GM21786 (cell line): ENCODE results near the gene SH3PXD2A.

ENCODE experiments used
- ATAC-seq: cut with Tn5 transposase; IDR thresholded peaks from one replicate; pipeline ENCODE4 v1.9.1; 2021; ENCODE audit not compliant: unreplicated experiment

Gene SH3PXD2A, protein sequence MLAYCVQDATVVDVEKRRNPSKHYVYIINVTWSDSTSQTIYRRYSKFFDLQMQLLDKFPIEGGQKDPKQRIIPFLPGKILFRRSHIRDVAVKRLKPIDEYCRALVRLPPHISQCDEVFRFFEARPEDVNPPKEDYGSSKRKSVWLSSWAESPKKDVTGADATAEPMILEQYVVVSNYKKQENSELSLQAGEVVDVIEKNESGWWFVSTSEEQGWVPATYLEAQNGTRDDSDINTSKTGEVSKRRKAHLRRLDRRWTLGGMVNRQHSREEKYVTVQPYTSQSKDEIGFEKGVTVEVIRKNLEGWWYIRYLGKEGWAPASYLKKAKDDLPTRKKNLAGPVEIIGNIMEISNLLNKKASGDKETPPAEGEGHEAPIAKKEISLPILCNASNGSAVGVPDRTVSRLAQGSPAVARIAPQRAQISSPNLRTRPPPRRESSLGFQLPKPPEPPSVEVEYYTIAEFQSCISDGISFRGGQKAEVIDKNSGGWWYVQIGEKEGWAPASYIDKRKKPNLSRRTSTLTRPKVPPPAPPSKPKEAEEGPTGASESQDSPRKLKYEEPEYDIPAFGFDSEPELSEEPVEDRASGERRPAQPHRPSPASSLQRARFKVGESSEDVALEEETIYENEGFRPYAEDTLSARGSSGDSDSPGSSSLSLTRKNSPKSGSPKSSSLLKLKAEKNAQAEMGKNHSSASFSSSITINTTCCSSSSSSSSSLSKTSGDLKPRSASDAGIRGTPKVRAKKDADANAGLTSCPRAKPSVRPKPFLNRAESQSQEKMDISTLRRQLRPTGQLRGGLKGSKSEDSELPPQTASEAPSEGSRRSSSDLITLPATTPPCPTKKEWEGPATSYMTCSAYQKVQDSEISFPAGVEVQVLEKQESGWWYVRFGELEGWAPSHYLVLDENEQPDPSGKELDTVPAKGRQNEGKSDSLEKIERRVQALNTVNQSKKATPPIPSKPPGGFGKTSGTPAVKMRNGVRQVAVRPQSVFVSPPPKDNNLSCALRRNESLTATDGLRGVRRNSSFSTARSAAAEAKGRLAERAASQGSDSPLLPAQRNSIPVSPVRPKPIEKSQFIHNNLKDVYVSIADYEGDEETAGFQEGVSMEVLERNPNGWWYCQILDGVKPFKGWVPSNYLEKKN

DNA sequence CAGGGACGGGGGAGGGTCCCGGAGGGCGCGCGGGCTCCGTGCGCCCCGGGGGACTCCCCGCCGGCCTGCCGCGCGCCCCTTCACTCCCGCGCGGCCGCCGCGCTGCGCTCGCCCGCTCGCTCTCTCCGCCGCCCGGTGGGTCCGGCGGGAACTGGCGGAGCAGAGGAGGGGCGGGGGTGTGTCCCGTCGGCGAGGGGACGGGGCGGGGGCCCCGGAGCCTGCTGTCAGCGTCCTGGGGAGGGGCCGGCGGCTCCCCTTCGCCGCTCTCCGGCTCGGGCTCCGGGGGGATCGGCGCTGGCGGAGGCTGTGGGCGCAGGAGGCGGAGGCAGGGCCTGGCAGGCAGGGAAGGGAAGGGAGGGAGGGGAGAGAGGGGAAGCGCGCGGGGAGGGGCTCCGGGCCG lies at the start of gene SH3PXD2A:
Gene SH3PXD2A, minus strand, starts transcription at position 153 of the 400 bp plus-strand sequence. CDS start 310 bp downstream, outside the sequence.
- no peak for ATAC-seq

DNA sequence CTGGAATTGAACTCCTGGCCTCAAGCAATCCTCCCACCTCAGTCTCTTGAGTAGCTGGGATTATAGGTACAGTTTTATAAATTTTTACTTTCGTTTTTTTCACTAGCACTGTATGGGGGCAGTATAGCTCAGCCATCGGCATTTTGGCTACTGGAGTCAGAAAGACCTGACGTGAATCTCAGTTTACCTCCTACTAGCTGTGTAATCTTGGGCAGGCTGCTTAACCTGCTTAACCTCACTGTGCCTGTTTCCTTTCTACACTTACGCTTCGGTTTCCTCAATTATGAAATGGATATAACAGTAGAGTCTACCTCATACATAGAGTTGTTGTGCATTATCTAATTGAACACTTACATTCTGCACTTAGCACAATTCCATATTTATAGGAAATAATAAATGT lies 45.9 kb upstream of the SH3PXD2A start:
- no peak for ATAC-seq

DNA sequence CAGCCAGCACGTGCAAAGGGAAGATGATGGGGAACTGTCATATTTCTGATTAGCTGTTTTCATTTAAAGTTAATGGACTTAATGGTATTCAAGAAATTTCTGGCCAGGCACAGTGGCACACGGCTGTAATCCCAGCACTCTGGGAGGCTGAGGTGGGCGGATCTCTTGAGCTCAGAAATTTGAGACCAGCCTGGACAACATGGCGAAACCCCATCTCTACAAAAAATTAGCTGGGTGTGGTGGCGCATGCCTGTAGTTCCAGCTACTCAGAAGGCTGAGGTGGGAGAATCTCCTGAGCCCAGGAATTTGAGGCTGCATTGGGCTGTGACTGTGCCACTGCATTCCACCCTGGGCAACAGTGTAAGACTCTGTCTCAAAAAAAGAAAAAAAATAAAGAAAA lies 43.9 kb upstream of the SH3PXD2A start:
- no peak for ATAC-seq

DNA sequence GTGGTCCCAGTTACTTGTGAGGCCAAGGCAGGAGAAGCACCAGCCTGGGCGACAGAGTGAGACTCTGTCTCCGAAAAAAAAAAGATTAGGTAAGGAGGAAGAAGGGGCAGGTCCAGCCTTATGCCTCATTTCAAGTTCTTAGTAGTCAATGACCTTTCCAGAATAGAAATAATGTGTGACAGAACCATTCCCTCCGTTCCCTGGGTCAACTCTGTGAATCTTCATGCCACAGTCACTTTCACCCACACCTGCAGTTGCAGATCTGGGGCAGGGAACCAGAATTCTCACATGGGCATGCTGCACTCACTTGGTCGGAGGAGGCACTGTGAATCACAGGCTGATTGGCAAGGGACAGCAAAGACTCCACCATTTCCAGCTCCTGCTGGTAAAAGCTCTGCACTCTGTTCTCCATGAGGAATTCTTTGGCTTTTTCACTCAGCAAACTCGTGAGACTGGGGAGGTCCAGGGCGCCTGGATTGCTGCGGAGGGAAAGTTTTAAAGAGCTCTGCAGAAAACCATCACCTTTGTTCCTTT lies 41.9 kb upstream of the SH3PXD2A start:
- no peak for ATAC-seq

DNA sequence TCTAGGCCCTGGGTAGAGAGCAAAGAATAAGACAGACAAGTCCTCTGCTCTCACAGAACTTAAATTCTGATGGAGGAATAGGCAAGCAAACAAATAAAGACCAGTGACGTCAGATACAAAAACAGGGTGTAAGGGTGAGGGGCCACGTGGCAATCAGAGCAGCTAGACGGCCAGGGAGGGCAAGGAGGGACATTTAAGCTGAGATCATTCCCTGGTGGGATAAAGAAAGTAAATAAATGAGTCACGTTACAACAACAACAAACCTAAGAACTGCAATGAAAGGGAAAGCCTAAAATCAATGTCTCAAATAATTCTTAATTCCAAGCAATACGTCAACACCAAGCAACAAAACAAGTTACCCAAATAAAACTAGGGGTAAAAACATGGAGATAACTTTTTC lies 40.8 kb upstream of the SH3PXD2A start:
- ATAC-seq: no peak

DNA sequence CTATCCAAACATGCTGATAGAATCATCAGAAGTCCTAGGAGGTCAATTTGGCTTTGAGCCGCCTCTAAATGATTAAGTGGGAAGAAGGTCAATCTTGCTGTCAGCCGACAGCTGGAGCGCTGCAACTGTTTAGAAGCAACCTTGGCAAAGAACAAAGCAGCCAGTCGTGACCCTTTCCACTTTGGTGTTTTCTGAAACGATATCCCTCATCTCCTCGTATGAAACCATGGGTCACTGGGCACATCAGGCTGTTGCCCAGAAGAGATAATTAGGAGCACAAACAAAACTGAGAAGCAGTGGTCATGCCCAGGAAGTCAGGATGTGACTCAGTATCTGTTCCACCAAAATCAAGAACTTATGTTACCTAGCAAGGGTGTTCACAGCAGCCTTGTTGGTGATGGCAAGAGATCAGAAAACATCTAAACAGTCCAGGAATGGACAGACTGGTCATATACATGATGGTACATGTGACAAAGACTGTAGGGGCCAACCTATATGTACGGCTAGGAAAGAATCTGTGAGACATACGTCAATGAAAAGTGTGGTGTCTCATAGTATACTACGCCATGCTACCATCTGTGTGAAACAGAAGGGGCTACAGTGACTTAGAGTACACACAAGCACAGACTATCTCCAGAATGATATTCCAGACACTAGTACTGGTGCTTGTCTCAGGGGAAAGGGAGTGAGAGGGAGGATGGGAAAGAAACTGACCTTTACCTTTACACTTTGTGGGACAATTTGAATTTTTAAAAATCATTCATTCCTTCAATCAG lies 40.2 kb upstream of the SH3PXD2A start:
- ATAC-seq: no peak

DNA sequence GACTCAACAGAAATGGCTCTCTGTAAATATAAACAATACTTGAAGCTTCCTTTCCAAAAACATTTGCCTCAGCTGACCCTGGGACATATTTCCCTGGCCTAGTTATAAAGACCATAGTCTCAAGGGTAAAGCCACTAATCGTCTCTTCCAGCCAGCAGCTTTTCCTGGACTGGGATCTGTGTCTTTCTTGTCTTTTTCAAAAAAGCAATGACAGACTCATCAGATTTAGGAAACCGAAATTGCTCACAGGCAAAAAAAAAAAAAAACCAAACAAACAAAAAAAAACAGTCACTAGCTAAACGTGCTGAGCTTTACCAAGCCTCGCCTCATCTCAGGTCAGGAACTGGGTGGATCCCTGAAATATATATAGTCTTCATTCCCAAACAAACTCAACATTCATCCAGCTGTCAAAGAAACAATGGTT lies 39.1 kb upstream of the SH3PXD2A start:
- ATAC-seq: no peak

DNA sequence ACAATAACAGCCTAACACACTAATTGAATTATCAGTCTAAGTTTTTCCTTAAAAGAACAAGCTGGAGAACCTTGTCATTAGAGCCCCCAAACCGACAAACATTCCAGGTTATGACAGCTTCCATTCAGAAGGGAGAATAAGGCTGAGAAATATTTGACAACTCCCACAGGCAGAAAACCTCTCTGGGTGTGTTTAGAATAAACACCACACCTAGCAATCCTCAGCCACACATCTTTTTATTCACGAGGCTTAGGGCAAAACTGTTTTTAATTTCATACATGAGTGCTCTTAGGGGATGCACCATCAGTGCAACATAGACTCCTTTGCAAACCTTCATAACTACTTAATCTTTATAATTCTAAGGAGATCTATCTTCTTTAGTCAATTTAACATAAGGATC lies 38.4 kb upstream of the SH3PXD2A start:
- no peak for ATAC-seq

DNA sequence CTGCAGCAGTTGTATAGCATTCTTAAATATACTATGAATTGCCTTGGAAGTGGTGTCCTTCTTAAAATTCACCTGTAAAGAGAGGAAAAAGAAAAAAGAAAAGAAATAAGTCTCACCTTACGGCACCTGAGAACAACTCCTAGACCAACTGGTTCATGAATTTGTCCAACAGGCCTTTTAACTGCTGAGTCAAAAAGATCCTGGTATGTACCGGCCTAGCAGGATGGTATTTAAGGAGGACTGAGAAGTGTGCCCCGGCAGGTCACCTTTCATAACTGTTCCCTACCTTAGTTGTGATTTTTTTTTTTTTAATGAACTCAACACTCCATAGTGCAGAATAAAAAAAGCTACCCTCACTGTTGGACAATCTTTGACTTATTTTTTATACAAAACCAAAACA lies 36.8 kb upstream of the SH3PXD2A start:
- no peak for ATAC-seq

DNA sequence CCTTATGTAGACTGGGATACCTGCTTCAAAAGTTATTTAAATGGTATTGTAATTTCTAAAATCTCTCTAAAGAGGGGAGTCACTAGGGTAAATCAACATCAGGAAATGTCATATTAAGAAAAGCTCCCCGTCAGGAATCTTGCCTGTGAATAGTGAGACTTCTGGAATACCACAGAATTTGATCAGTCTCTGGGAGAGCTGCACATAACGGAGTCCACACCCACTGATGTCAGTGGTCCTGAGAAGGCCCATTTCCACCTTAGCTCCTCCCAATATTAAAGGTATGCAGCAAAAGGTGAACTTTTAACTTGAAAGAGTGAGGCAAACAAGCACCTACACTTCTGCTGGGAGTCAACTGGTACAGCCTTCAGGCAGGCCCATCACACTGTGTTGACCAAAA lies 35.3 kb upstream of the SH3PXD2A start:
- no peak for ATAC-seq

DNA sequence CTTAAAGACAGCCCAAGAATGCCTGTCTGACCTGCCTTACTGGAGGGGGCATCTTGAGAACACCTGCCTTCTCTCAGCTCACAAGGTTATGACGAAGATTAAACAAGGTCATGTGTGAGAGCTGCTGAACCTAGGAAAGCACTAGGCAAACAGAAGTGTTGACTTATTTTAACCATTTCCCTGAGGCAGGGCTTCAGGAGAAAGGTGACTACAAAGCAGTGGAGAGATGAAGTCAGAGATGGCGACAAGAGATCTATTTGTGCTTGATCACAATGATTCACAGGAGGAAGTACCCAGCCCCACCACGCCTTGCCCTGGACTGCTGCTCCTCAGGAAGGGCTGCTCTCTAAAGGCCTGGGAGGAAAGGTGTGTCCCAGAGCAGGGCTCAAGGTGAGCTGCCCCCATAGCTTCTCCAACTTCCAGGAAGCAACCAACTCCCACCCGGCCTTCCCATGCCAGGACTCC lies 34.9 kb upstream of the SH3PXD2A start:
- no peak for ATAC-seq

DNA sequence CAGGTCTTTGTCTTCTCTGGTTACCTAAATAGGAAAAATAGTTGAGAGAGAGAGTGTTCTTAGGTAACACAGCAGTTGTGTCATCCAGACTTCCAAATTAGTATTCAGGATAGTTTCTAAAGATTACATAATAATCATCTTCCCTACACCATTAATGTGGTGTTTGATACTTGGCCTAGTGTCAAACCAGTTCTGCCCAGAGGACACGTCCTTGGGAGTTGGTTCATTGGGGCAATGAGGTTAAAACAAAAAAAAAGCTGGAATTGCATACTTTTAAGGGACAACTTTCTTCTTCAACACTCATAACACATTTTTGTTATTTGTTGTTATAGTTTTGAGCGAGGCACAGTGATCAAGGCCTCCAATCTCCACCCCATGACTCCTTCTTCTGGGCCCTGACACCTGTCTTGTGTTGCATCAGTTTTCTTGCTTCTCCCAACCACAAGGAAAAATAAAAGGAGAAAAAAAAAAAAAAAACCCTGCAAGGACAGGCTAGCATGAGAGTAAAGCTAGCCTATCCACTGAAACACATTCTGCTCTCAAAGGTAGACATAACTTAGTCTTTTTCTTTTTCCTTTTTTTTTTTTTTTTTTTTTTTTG lies 33.8 kb upstream of the SH3PXD2A start:
- ATAC-seq: no peak

DNA sequence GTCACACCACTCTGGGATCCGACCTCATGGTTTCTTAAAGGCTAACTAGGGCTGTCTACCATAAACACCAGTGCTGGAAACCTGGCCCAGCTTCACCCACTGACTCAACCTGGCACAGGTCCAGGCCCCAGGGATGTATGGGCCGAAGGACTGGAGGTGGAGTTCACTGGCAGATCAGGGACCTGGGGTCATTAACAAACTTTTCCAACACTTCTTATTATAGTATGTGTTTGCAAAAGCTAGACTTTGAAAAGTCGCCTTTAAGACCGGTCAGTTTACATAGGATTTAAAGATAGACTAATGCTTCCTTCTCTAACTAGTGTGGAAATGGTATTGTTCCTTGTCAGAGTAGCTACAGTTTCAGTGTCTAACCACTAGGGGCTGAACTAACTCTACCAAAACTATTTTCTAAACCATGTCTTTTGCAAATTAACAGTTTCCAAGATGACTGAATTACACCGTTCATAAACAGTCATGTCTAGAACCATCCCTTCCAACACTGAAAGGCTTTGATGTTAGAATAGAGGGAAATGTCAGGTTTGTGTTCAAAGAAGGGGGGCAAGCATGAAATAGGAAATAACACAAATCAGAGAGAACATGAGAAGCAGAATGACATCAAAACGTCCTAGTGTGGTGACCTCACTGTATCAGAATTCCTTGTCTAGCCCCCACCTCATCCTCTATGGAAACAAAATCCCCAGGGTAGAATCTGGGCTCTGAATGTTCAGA lies 32.9 kb upstream of the SH3PXD2A start:
- ATAC-seq: no peak

DNA sequence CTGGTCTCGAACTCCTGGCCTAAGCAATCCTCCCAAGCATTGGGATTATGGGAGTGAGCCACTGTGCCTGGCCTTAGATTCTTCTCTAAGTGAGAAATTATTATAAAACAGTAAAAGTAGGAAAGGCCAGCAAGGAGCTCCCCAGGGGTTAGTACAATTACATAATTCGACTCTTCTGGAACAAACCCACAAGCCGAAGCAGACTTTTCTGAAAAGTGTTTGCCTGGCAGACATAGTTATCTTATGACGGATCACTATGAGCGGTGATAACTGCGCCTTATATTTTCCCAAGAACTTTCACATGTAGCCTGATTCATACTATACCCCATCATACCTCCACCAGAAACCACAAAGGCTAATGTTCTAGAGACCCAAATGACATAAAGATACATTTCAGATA lies 30.2 kb upstream of the SH3PXD2A start:
- ATAC-seq: no peak

DNA sequence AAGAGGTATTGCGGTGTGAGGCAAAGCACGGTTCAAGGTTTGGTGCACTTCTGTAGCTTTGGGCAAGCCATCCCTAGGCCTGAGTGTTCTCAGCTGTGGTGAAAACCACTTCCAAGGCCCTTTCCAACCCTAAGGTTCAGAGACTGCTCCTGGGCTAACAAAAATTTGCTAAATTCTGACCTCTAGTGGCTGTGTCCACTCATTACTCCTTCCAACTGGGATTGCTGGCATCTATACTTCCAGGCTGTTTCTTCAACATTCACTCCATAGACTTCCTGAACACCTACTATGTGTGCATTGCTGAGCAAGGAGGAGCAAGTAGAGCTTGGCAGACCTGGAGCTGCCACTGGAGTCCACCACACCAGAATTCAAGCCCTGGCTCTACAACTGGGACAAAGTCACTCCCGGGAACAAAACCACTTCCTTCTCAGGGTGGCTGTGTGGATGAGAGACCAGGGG lies 29.3 kb upstream of the SH3PXD2A start:
- ATAC-seq: no peak

DNA sequence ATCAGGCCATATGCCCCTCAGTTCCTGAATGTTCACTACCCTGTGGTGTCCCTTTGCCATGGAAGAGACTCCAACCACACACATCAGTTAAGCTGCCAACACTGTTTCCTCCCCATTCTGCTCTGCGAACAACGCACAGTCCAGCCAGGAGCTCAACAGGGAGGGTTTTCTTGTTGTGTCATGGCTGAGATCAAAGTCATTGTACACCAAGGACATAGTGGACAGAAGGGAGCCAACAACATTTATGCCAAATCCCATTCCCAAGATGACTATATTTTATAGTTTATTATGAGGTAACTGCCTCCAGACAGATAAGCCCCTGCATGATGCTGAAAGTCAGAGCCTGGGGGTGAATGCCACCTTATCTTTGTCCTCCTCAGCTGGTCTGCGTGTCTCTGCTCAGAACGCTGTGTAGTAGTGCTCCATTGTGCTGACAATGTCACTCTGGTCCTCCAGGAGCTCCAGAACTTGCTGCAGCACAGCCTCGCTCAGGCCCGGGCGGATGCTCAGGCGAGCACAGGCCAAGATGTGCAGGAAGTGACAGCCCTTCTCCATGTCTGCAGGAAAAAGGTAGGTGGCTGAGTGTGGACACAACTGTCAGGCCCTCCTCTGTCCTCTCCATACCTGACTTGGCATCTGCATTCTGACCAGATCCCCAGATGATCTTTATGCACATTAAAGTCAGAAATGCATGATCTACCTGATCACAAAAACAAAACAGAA lies 27.1 kb upstream of the SH3PXD2A start:
- no peak for ATAC-seq

DNA sequence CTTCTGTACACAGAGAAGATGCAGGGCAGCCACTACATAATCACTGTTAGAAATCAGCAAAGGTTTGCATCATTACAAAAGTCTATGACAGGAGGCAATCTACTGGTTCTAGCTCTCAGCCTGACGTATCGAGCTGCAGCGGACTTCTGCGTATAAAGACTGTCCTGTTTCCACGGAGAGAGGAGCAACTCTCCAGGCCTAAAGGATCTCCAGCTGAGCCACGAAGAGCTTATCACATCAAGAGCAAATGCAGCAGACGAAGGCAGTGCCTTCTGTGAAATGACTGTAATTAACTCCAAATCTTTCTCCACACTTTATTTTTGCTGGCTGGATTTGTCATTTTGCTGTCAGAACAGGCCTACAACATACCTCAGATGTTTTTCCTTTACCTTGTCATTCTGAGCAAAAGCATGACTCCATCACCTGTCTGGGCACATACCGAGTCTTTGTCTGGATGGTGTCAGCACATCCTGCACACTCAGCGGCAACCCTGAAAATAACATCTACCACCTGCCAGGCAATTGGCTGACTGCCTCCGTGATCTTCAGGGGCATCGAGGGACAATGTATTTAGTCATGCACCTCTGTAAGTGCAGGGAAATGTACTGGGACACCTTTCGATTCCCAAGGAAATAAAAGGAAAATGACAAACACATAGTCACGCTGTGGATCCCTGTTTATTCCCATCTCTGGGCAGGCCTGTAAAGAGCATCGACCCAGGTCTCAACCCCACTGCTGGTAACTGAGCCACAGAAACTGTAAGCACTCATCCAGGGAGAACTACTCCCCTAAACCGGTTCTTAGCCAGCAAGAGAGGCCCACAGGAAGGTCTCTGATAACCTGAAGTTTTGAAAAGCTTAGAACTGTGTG lies 26.3 kb upstream of the SH3PXD2A start:
- no peak for ATAC-seq

DNA sequence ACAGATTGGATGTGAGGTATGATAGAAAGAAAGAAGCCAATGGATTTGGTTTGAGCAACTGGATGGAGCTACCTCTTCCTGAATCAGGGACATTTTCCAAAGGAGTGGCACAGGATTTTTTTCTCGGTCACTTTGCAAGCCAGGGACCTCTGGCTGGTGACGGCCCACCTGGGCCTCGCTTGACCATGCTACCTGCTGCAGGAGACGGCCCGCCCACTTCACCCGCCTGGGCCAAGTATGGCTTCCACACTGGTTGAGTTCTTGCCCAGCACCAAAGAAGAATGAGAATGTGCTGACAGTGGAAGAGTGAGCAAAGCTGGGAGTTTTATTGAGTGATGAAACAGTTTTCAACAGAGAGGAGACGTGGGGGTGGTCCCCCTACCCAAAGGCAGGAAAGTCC lies 24.5 kb upstream of the SH3PXD2A start:
- no peak for ATAC-seq
